ENCODE data around the gene WDR20.
"Not testable (repeated sequence)": the region's sequence is repeated elsewhere in the genome, so short reads cannot be mapped to it uniquely, and the experiment has no call there.

WDR20 gene, protein sequence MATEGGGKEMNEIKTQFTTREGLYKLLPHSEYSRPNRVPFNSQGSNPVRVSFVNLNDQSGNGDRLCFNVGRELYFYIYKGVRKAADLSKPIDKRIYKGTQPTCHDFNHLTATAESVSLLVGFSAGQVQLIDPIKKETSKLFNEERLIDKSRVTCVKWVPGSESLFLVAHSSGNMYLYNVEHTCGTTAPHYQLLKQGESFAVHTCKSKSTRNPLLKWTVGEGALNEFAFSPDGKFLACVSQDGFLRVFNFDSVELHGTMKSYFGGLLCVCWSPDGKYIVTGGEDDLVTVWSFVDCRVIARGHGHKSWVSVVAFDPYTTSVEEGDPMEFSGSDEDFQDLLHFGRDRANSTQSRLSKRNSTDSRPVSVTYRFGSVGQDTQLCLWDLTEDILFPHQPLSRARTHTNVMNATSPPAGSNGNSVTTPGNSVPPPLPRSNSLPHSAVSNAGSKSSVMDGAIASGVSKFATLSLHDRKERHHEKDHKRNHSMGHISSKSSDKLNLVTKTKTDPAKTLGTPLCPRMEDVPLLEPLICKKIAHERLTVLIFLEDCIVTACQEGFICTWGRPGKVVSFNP

GRCh38 chr14:102139286-102140026, at the start of gene WDR20:
WDR20 (plus strand) TSS chr14:102139897; CDS start chr14:102139924, 27 bp downstream.
- peak; percentile 62 for DNase-seq

DNA sequence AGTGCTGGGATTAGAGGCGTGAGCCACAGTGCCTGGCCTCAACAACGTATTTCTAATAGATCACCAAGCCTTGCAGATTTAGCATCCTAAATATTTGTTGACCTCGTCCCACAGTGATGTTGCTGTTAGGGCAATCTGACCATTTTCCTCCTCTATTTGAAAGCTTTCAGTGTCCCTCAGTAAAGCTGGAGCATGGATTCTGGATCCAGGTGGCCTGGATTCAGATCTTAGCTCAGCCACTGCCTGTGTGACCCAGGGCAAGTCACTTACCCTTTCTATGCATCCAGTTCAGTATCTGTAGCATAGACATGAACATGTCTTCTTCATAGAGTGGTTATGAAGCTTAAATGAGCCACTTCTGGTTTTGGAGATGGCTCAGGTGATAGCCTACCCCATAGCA, 49.0 kb upstream of the WDR20 start:
- DNase-seq, result no peak

DNA sequence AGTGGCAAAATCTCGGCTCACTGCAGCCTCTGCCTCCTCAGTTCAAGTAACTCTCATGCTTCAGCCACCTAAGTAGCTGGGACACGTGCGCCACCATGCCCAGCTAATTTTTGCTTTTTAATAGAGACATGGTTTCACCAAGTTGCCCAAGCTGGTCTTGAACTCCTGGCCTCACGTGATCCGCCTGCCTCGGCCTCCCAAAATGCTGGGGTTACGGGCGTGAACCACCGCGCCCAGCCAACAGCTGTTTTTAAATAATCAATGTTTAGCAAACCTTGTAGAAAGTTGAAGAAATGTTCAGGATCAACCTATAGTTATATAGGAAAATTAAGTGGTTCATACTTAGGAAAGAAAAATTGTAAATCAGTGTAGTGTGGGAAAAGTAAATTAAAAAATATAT, 46.9 kb upstream of the WDR20 start:
- DNase-seq, result no peak

- DNase-seq, result no peak
These were observed 45.6 kb upstream of the WDR20 start for GRCh38 chr14:102094101-102094500.

GRCh38 chr14:102095231-102095870, 44.3 kb upstream of the WDR20 start:
- DNase-seq, result no peak

DNA sequence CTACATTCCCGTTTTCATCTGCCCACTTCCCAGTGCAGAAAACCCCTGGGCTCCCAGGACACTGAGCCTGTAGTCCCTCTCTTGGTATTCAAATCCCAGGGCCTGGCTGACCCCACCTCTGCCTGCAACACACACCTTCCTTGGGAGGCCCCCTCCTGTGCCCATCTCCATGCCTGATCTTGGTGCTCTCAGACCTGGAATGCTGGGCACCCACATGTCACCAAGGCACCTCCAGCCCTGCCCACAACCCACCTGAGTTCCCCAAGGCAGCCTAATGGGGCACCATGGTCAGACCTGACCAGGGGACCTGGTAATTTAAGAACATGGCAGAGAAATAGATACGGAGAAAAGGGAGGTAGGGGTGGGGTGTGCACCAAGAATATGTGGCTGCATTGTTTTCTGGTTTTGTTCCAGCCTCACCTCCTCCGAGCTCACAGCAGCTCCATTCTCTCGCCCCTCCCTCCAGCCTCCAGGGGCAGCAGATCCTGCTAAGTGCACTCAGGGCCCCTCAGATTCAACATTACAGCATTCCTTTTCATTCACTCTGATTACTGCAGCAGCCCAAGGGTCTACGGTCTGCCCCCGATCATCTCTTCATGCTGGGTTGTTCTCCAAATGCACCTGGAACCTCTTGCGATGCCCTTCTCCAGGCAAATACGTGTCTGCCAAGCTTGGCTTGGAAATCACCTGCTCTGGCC, 43.7 kb upstream of the WDR20 start:
- no peak for DNase-seq

GRCh38 chr14:102096569-102097188, 43.0 kb upstream of the WDR20 start:
- DNase-seq, result peak; percentile 31

- no peak for DNase-seq
These were observed 42.1 kb upstream of the WDR20 start for GRCh38 chr14:102097441-102098135.

- DNase-seq, result no peak
These were observed 36.5 kb upstream of the WDR20 start for GRCh38 chr14:102103062-102103695.

DNA sequence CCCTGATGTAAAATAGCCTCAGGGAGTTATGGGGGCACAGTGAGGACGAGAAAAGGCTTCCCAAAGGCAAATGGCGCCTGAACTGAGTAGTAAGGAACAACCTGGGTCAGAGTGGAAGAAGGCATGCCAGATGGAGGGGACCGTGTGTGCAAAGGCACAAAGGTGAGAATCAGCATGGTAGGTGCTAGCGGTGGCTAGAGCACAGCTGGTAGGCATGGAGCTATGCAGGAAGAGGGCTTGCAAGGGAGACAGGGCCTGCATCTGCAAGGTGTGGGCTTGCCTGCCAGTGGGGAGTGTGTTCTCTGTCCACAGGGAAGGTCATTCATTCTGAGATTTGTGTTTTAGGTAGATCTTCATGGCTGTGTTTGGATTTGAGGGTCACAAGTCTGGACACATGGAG, 34.3 kb upstream of the WDR20 start:
- DNase-seq, result no peak

DNA sequence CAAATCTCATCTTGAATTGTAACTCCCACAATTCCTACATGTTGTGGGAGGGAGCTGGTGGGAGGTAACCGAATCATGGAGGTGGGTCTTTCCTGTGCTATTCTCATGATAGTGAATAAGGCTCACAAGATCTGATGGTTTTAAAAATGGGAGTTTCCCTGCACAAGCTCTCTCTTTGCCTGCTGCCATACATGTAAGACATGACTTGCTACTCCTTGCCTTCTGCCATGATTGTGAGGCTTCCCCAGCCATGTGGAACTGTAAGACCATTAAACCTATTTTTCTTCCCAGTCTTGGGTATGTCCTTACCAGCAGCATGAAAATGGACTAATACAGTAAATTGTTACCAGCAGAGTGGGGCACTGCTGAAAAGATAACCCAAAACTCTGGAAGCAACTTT, 30.4 kb upstream of the WDR20 start:
- DNase-seq, result not testable (repeated sequence)

GRCh38 chr14:102111101-102111500, 28.6 kb upstream of the WDR20 start:
- no peak for DNase-seq

DNA sequence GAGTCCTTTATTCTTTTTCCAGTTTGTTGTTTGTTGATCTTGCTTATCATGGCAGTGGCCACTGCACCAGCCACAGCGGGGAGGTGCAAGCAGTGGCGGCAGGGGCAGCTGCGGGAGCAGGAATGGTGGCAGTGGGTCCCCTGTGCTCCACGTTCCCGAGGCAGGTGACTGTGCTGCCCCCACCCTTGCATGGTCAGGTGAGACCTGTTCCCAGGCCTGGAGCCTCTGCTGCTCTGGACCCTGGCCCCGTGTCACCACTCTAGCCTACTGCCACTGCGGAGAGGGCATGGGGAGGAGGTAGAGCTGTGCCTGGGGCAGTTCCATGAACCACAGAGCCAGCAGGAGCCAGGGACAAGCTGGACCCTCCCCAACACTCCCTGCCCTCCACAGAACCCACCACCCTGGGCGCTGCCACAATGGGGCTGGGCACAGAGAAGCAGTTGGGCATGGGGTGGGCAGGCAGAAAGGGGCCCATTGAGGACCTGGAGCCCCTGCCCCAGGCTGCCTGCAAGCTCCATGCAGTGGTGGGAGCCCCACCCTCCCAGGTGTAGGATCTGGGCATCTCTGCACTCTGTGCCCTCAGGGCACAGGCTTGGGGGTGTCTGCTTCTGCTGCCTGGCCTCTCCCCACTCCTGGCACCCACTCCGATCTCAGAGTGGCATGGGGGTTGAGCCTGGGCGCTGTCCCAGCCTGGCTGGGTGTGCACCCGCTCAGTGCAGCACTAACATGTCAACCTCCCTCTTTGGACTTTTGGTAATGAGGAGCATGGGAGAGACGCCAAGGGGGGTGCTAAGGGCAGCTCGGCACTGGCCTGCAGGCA, 23.1 kb upstream of the WDR20 start:
- DNase-seq, result no peak

- DNase-seq, result no peak
These were observed 21.8 kb upstream of the WDR20 start for GRCh38 chr14:102117852-102118251.

GRCh38 chr14:102120888-102121287, 18.8 kb upstream of the WDR20 start:
- no peak for DNase-seq

- no peak for DNase-seq
These were observed 18.1 kb upstream of the WDR20 start for GRCh38 chr14:102121567-102121966.

GRCh38 chr14:102124419-102124818, 15.3 kb upstream of the WDR20 start:
- no peak for DNase-seq

DNA sequence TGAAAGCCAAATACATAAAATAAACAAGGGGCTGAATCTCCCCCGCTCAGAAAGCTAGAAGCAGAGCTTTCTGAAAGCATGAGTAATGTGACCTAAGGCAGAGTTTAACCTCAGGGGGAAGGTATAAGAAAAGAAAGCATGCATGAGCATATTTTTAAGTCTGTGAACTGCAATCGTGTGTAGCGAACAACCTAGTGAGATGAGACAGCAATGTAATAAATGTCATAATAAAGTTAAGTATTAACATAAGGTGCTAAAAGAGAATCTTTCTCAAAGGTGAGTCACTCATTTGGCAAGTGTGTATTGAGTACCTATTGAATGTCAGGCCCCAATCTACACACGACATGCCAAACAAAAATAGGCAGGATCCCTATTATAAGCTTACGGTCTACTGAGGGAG, 14.2 kb upstream of the WDR20 start:
- no peak for DNase-seq

DNA sequence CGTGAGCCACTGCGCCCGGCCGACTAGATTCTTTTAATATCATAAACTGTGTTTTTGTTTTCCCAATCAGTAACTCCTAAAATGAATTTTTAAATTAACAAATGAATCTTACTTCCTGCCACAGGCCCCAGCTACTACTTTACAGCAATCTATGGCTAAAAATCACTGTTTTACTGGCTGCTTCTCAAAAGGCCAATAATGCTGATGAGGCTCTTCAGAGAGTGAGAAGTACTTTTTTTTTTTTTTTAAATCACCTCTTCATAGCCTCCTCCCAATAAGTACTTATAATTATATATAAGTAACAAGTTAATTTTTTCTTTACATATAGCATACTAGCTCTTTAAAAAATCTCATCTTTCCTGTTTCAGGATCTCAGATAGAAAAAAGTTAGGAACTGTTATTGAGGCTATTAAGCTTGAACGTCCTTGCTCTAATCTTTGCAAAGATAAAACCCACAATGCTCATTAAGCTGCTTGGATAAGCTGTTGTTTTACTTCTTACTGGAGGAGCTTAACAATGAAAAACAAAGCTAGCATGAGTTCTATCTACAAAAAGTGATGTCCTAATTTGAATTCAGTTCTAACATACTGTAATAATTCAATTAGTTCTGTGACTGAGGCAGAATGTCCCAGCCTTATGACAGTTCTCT, 12.8 kb upstream of the WDR20 start:
- no peak for DNase-seq

DNA sequence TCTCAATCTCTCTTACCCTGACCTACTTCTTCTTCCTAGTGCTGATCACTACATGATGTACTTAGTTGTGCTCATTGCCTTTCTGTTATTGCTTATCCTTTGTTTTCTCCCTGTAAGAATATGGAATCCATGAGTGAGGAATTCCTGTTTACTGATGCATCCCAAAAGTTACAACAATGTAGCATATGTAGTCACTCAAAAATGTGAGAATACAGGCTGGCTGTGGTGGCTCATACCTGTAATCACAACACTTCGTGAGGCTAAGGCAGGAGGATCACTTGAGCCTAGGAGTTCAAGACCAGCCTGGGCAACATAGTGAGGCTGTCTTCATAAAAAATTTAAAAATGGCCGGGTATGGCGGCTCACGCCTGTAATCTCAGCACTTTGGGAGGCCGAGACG, 8.0 kb upstream of the WDR20 start:
- no peak for DNase-seq

All from NCI-H2029 treated with DMSO at 0.1 percent for 48 hours (cell line).